NCI-H748 treated with DMSO at 0.1 percent for 48 hours (cell line): Measurements from ENCODE around the gene ALDH3A2.
"Not testable (repeated sequence)": the region's sequence is repeated elsewhere in the genome, so short reads cannot be mapped to it uniquely, and the experiment has no call there.

ENCODE experiments used
- DNase-seq: peaks from one replicate; lab custom pipeline; 2025; lab: John Stamatoyannopoulos, UW

ALDH3A2 gene

DNA sequence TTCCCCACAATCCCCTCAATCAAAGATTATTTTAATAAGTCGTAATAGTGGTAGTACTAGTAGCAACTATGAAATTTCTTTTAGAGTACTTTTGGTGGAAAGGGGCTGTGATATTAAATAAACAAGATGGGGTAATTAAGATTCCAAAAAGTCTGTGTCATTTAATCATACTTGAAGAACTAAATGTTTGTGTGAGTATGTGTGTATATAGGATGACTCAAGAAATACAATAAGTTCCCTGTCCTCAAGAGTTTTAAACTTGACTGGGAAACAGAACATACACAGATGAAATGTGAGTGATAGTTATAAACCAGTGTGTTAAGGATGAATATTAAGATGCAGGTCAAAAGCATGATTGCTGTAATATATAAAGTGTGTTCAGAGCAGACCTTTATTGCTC lies 2.3 kb downstream of the ALDH3A2 start:
- no peak for DNase-seq

DNA sequence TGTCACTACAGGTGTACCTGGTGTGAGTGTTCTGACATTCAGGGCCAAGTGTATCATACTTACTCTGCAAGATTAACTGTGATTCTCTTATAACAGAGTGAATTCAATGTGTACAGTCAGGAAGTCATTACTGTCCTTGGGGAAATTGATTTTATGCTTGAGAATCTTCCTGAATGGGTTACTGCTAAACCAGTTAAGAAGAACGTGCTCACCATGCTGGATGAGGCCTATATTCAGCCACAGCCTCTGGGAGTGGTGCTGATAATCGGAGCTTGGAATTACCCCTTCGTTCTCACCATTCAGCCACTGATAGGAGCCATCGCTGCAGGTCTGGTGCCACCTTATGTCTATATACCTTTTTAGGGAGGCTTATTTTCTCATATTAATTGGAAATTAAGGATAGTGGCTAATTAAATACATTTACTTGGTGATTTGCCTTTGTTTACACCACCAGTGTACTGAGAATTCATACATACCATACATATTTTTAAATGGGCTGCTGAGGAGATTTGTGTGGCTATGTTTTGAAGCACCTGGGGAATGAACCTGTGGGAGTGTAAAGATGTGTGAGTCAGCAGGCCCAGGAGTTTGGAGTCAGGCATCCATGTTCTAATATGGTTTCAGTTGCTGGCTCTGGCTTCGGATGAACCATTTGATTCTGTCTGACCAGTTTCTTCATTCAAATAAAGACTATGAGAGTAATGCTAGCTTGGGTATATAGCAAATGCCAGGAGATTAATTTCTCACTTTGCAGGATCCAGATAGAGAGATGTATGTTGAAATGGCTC lies 3.1 kb downstream of the ALDH3A2 start:
- no peak for DNase-seq

DNA sequence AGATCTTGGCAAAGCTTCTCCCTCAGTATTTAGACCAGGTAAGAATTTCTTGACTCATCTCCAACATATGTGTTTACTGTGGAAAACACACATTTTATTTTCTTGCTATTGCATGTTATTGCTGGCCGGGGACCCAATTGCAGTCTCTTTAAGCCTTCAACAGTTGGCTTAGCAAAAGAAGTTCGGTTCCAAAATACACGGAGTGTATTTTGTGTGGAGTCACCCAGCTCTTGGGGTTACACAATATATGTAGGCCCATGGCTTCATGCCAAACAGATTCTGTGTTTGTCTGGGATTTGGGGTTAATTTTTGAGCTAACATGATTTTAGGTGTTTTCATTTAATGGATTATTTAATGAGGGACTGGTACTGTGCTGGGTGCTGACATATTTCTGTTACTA lies 4.0 kb downstream of the ALDH3A2 start:
- no peak for DNase-seq

DNA sequence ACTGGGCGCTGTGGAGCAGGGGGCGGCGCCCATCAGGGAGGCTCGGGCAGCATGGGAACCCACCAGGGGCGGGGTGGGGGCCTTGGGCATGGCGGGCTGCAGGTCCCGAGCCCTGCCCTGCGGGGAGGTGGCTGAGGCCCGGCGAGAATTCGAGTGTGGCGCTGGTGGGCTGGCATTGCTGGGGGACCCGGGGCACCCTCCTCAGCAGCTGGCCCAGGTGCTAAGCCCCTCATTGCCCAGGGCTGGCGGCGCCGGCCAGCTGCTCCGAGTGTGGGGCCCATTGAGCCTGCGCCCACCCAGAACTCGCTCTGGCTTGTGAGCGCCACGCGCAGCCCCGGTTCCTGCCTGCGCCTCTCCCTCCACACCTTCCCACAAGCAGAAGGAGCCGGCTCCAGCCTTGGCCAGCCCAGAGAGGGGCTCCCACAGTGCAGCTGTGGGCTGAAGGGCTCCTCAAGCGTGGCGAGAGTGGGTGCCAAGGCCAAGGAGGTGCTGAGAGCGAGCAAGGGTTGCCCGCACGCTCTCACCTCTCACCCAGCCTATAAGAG lies 5.9 kb downstream of the ALDH3A2 start:
- no peak for DNase-seq

DNA sequence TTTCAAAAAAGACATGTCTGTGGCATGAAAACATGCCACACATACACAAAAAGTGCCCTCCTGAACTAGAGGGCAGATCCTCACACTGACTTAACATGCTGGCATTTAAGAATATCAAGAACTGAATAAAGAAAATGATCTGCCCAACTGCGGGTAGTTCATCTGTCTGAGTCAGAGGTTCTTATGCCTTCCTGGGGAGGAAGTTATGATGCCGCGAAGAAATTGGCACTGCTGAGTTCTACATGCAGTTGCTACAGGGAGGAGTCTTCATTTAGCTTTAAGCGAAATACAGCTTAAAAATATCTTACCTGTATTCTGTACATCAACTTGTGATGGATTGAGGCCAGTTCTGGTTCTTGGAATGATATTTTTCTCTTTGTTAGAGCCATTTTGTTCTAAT lies 6.3 kb downstream of the ALDH3A2 start:
- no peak for DNase-seq

DNA sequence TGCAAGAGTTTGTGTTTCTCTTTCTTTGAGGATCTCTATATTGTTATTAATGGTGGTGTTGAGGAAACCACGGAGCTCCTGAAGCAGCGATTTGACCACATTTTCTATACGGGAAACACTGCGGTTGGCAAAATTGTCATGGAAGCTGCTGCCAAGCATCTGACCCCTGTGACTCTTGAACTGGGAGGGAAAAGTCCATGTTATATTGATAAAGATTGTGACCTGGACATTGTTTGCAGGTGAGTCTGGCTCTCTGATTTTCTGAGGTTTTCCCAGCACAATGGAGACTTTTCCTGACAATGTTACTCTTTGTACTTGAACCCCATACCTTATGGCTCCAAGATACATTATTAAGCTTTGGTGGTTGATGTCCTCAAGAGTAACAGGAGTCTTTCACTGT lies 7.8 kb downstream of the ALDH3A2 start:
- no peak for DNase-seq

DNA sequence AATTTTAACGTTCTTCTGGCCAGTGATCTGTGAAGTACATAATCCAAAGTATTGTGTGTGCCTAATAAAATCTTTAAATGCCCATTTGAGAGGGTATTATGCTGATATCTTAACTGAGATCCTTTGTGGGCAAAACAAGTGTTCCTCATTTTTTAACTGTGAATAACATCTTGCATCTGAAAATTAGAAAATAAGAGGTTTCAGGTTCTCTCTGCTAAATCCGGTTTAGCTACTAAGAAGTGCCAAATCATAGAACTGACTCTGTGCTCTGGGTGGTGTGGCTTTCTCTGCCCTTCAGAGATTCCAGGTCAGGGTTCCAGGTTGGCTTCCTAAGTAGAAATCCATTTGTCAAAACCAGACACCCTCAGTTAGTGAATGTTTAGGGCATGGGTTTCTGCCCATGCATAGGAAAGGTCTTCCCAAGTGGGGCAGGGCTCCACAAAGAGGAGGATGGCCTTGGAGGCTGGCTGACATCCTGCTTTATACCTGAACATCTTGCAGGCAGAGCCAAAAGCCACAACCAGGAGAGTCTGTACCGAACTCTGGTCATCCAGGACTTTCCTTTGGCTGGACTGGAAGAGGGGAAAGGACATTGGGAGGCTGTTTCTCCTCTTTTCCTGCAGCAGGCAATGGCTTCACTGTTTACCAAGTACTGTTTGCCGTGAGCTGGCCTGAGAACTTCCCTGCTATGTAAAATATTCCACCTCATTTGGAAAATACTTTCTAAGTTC lies 8.5 kb downstream of the ALDH3A2 start:
- DNase-seq, result no peak

DNA sequence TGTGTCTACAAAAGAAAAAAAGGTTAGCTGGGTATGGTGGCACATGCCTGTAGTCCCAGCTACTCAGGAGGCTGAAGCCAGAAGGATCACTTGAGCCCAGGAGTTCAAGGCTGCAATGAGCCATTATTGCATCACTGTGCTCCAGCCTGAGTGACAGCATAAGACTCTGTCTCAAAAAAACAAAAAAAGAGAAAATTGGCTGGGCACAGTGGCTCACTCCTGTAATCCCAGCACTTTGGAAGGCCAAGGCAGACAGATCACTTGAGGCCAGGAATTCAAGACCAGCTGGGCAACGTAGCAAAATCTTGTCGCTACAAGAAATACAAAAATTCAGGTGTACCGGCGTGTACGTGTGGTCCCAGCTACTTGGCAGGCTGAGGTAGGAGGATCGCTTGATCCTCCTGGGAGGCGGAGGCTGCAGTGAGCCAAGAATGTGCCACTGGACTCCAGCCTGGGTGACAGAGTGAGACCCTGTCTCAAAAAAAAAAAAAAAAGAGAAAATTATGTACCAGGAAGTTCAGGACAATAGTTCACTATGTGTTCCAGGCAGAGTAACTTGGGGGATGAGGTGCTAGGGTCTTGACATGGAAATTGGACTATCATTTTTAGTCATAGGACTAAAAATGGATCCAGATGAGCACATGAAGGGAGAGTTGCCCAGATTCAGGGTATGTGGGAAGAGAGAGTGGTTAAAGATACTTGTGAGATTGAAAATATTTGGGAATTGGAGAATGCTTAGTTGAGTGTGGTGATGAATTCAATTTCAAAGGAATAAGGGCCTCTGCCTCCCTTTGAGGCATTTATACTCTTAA lies 11.0 kb downstream of the ALDH3A2 start:
- no peak for DNase-seq

DNA sequence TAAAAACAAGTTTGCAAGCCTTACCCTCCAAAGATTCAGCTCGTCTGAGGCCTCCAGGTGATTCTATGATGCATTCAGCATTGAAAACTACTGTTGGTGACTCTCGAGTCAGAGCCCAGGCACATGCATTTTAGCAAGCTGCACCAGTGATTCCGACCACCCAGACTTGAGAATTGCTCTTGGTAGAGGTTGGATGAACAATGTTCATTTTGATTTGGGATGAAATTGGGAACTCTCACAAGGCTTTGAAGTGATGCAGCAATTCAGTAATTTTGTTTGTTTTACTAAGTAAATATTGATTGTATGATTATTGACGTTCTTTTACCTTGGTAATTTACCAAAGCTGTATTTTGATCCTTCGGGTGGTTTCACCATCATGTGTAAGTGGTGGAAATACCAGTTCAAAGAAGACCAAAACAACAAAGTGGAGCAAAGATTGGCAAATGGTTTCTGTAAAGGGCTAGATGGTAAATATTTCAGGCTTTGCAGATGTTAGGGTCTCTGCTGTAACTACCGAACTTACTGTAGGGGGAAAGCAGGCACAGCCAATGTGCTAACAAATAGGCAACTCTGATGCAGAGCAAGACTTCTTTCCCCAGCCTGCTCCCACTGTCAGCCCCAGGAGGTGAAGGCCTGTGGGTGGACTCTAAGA lies 11.8 kb downstream of the ALDH3A2 start:
- DNase-seq, result no peak

DNA sequence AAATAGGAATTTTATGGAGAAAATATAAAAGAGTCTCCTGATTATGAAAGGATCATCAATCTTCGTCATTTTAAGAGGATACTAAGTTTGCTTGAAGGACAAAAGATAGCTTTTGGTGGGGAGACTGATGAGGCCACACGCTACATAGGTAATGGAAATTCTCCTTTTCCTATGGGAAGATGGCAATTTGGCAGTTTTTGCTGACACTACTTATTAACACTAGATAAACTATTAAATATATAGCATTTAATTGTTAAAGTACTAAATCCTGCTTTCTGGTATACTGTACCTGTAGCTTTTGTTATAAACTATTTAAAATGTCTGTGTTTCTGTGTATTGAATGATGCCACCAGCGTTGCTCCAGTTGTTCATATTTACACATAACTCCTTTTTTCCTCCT lies 12.6 kb downstream of the ALDH3A2 start:
- no peak for DNase-seq

DNA sequence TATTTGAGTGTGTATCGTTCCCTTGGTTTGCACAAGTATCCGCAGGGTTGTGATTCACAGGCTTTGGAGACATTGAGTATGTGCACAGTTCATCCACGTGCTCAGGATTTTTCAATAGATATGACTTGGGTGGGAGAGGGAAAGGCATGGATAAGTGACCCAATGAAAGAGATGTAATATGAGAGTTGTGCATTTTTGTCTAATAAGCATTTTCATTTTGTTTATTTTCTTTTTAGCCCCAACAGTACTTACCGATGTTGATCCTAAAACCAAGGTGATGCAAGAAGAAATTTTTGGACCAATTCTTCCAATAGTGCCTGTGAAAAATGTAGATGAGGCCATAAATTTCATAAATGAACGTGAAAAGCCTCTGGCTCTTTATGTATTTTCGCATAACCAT lies 14.5 kb downstream of the ALDH3A2 start:
- DNase-seq, result no peak

DNA sequence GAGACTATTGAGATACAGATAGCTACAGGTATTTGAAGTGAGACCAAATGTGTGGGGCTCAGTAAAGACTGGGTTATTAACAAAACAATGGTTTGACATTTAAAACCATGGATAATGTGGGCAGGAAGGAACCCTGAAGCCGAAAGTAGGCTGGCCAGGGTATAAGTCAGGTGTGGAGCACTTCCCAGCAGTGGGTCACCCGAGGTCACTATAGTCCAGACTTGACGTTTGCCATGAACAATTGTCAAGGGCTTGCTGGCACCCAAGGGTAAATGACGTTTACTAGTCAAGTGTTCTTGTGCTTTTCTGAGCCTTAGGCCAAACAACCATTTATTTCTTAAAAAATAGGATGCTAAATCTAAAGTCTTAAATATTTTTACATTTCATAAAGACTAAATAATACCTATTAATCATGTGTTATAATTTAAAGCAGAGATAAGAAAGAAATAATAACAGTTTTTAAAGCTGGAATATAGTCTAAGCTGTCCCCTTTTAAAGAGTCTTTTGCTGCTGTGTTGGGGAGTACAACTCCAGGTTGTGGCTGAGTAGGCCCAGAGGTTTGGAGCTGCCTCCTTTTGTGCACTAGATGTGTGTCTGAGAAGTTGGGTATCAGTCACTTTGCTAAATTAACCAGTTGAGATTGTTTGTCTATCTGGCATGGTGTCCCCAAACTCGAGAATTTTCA lies 15.7 kb downstream of the ALDH3A2 start:
- no peak for DNase-seq

DNA sequence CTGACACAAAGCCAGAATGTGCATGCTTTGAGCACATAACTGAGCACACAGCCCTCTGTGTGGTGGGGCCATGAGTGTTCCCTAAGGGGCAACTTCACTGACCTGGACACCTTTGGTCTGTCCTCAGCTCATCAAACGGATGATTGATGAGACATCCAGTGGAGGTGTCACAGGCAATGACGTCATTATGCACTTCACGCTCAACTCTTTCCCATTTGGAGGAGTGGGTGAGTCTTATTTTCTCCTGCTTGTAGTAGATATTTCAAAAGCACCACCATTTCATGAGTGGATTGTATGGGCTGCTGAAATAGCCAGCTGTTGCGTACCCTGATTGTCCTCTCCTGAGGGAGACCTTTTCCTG lies 16.2 kb downstream of the ALDH3A2 start:
- no peak for DNase-seq

DNA sequence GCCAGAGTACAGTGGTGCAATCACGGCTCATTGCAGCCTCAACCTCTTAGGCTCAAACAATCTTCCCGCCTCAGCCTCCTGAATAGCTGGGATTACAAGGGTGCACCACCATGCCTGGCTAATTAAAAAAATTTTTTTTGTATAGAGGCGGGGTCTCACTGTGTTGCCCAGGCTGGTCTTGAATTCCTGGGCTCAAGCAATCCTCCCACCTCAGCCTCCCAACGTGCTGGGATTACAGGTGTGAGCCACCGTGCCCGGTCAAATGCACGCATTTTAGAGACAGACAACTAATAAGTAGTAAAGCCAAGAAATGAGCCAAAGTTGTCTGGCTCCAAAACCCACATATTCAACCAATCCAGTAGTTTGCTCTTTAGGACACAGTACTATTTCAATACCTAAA lies 21.1 kb downstream of the ALDH3A2 start:
- not testable (repeated sequence) for DNase-seq

DNA sequence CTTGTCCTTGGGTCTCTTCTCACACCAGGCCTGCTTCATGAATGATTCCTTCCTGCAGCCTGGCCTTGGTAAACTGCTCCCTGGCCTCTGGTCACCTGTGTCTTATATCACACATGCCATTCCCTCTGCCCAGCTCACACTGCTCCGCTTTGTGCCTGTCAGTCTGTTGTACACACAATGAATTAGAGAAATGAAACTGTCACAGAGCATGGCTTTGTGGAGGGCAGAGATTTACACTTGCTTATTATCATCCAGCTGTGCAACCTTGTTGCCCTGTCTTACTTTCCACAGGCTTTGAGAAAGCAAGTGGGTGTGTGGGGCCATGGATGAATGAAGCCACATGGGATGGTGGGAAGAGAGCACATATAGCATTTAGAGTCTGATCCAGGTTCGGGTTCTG lies 22.4 kb downstream of the ALDH3A2 start:
- DNase-seq, result no peak

DNA sequence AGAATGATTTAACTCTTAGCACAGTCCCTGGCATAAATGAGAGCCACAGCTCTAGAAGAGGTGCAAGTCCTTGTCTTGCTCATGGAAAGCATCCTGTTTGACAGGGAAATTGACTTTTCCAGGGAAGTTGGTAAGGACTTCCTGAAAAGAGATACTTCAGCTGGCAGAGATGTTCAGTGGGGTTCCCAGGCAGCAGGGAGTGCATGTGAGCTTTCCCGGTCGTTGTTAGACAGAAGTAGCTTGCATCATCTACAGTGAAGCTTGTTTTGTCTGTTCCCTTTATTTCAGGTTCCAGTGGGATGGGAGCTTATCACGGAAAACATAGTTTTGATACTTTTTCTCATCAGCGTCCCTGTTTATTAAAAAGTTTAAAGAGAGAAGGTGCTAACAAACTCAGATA lies 22.9 kb downstream of the ALDH3A2 start:
- no peak for DNase-seq

DNA sequence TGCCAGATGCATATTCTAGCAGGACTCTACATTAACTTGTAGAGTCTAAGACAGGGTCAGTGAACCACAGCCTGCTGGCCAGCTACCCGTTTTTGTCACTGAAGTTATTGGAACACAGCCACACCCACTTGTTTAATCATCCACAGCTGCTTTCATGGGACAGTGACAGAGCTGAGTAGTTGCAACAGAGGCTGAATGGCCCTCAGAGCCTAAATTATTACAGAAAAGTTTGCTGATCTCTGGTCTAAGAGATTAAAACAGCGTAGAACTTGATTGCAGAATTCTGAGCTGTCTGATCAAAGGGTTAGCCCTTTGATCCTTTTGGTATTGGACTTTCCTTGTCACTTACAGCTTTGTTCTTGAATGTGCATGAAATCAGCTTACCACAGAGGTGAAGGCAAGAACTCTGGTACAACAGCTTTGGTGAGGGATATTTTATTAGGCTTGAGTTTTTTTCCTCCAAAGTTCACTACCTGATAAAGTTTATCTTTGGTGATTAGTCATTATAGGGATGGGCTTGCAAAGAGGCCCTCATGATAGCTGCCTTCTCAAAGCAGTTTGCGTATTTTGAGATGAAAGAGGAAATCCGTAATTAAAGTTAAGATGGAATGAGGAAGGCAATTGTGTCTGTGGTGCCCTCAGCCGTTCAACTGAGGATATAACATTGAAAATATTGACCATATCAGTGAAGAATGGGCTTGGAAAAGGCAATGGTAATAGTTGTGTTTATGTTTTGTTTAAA lies 23.6 kb downstream of the ALDH3A2 start:
- DNase-seq, result no peak

DNA sequence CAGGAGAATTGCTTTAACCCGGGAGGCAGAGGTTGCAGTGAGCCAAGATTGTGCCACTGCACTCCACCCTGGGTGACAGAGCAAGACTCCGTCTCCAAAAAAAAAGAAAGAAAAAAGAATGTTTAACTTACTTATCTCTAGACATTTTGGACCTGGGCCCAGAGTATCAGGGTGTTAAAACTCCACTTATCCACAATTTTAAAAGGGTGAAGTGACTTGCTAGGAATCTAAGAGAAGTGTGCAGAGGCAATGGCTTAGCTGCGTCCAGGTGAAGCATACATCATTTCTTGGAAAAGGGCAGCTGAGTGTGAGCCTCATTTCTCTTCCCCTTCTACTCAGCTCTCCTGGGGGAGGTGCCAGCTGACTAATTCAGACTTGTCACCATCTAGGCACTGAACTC lies 25.1 kb downstream of the ALDH3A2 start:
- DNase-seq, result no peak

DNA sequence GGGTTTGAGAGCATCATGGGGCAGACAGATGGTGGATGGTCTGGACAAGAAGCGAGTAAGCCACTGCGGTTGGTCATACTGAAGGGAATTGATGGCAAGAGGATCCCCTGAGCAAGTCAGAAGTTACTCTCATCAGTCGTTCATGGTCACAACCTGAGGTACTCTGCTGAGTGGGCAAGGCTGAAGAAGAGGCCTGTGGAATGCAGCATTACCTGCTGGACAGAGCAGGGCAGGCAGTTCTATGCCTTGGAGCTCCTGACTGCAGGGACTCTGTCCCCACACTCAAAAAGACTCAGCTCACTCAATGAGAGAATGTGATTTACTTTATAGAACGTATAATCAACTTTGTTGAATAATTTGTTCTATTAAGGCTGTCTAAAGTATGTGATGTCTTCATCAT lies 28.3 kb downstream of the ALDH3A2 start:
- no peak for DNase-seq

DNA sequence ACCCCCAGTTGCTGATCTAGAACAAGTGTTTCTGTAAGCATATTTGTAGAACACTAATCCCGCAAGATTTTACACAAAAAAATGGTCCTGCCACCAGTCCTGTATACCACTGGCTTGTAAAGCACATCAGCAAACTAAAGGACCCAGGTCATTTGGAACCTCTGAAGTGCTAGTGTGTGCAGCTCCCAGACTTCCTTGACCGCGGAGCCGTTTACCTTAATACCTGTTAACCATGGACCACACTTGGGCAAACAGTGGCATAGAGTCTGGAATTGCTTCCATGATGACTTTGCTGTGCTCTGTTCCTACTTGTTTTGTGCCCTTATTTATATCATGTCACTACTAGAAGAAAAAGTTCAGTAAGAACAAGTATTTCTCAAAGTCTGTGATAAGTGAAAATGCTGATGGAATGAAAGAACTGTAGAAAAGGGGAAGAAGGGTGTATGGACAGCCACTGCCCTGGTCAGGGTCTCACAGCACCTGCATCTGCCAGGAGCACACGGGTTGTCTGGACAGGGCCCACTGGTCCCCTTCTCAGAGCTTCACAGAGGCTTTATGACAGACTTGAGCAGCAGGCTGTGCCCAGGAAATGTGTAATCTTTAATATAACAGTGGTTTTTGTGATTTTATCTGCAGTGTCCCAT lies 29.3 kb downstream of the ALDH3A2 start:
- no peak for DNase-seq
